HG03460 (cell line): ENCODE data around the gene MPL.

ENCODE experiments used
- ATAC-seq: cut with Tn5 transposase; IDR thresholded peaks from one replicate; pipeline ENCODE4 v1.9.1; 2021; ENCODE audit not compliant: unreplicated experiment

MPL gene

GRCh38 chr1:43321331-43321891 is 16.2 kb upstream of the MPL start:
- no peak for ATAC-seq

- ATAC-seq: no peak
These were observed 15.1 kb upstream of the MPL start for GRCh38 chr1:43322506-43322905.

GRCh38 chr1:43324810-43325209 is 12.8 kb upstream of the MPL start:
- no peak for ATAC-seq

GRCh38 chr1:43325381-43325780 is 12.2 kb upstream of the MPL start:
- no peak for ATAC-seq

- no peak for ATAC-seq
These were observed 9.9 kb upstream of the MPL start for GRCh38 chr1:43327549-43328292.

- no peak for ATAC-seq
These were observed 7.4 kb upstream of the MPL start for GRCh38 chr1:43329995-43330751.

- no peak for ATAC-seq
These were observed 5.9 kb upstream of the MPL start for GRCh38 chr1:43331688-43332087.

GRCh38 chr1:43334453-43335205 is 3.0 kb upstream of the MPL start:
- no peak for ATAC-seq

- no peak for ATAC-seq
These were observed 383 bp downstream of the MPL start for GRCh38 chr1:43338001-43338400.

- ATAC-seq: no peak
These were observed 2.1 kb downstream of the MPL start for GRCh38 chr1:43339584-43340232.

GRCh38 chr1:43340559-43340958 is 2.9 kb downstream of the MPL start:
- ATAC-seq: no peak

- ATAC-seq: no peak
These were observed 6.7 kb downstream of the MPL start for GRCh38 chr1:43344267-43344850.

GRCh38 chr1:43345120-43345519 is 7.5 kb downstream of the MPL start:
- ATAC-seq: no peak

- no peak for ATAC-seq
These were observed 9.0 kb downstream of the MPL start for GRCh38 chr1:43346636-43347035.

- no peak for ATAC-seq
These were observed 10.8 kb downstream of the MPL start for GRCh38 chr1:43348343-43348808.

- ATAC-seq: peak; percentile 68
These were observed 11.4 kb downstream of the MPL start for GRCh38 chr1:43348809-43349593.

GRCh38 chr1:43349594-43350306 is 12.1 kb downstream of the MPL start:
- no peak for ATAC-seq

- ATAC-seq: no peak
These were observed 13.4 kb downstream of the MPL start for GRCh38 chr1:43350976-43351375.
